Activated naive CD8-positive, alpha-beta T cell treated with anti-CD3 and anti-CD28 coated beads, Interleukin-2, amount 50 U/mL, for 24 hours (primary cell): ENCODE data around the gene FCN2.

ENCODE experiments used
- ATAC-seq: fragments of 150-1000 bp; cut with Tn5 transposase; one replicate; pipeline ENCODE4 v1.10.0; 2021
- DNase-seq: peaks from one replicate; pipeline ENCODE4 v3.0.0; 2021
- H3K27ac Mint-ChIP-seq: one replicate; pipeline ENCODE4 v1.8.0; 2021; ENCODE audit warnings: mild to moderate bottlenecking, mixed read lengths
- H3K27me3 Mint-ChIP-seq: one replicate; pipeline ENCODE4 v1.8.0; 2021; ENCODE audit warnings: mixed read lengths
- H3K36me3 Mint-ChIP-seq: one replicate; pipeline ENCODE4 v1.8.0; 2021; ENCODE audit warnings: low read depth, mixed read lengths
- H3K4me1 Mint-ChIP-seq: one replicate; pipeline ENCODE4 v1.8.0; 2021; ENCODE audit warnings: mixed read lengths
- H3K4me3 Mint-ChIP-seq: one replicate; pipeline ENCODE4 v1.8.0; 2021; ENCODE audit warnings: mild to moderate bottlenecking, moderate library complexity, mixed read lengths
- H3K9me3 Mint-ChIP-seq: one replicate; pipeline ENCODE4 v1.8.0; 2021; ENCODE audit warnings: mixed read lengths

FCN2 gene

DNA sequence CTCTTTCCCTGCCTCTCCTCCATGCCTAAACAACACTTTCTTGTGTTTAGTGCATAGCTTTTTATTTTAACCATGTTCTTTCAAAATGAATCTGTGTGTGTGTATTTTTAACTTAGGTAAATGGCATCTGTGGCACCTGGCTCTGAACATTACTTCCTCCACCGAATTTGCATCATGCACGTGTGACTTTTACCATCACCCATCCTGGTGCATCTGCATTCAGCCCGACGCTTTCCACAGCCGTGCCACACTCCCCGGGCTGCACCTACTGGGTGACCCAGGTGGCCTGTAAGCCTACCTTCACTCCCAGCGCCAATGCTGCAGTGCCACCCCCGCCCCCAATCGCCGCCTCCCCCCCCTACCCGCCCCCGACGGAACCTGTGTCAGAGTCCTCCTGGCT, 49.8 kb downstream of the FCN2 start:
- Mint-ChIP-seq H3K27ac (no peak overlapping the region), H3K27me3 (peaks cover 7% of the 10 kb centered on the region), H3K4me1 (peaks cover 10% of the 10 kb centered on the region), H3K4me3 (no peak overlapping the region), H3K36me3 (no peaks in the 10 kb centered on the region), H3K9me3 (no peaks in the 10 kb centered on the region)
- no peak for ATAC-seq
- no peak for DNase-seq

DNA sequence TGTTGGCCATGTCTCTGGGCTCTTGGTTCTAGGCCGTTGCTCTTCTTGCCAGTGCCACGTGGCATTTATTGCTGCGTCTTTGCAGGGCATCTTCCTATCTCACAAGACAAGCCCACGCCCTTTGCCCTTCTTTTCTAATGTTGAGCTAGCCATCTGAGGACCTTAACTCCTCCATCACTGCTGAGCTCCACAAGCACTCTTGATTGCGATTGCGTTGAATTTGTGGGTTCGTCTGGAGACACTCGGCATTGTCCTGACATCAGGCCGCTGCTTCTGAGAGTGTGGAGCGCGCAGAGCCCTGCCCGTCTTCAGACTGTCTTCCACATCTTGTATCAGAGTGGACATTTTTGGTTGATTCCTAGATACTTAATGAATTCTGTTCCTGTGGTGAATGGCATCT, 51.6 kb downstream of the FCN2 start:
- Mint-ChIP-seq H3K36me3 (no peaks in the 10 kb centered on the region), H3K27ac (no peak overlapping the region), H3K4me1 (peaks cover 10% of the 10 kb centered on the region), H3K9me3 (no peaks in the 10 kb centered on the region), H3K4me3 (no peak overlapping the region), H3K27me3 (peaks cover 7% of the 10 kb centered on the region)
- ATAC-seq = no peak
- no peak for DNase-seq

DNA sequence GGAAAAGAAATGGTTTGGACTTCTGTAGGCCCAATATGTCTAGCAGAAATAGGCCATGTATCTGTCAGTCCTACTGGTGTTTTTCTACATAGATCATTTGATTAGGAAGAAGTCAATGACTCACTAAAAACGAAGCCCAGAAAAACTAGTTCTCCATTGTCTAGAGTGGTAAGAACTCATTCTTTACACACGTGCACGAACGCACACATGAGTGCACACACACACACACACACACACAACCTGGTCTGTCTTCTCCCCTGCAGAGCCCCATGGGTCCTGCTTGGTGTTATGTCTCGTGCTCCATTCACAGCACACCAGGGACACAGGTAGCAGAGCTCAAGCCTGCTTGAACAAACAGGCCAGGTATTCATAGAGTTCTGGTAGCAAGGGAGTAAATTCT, 52.0 kb downstream of the FCN2 start:
- H3K9me3 Mint-ChIP-seq = no peaks in the 10 kb centered on the region
- no peak for ATAC-seq
- H3K4me3 Mint-ChIP-seq = no peak overlapping the region
- no peak for DNase-seq
- H3K27ac Mint-ChIP-seq = no peak overlapping the region
- peaks cover 10% of the 10 kb centered on the region for H3K4me1 Mint-ChIP-seq
- H3K27me3 Mint-ChIP-seq = peaks cover 7% of the 10 kb centered on the region
- no peaks in the 10 kb centered on the region for H3K36me3 Mint-ChIP-seq

DNA sequence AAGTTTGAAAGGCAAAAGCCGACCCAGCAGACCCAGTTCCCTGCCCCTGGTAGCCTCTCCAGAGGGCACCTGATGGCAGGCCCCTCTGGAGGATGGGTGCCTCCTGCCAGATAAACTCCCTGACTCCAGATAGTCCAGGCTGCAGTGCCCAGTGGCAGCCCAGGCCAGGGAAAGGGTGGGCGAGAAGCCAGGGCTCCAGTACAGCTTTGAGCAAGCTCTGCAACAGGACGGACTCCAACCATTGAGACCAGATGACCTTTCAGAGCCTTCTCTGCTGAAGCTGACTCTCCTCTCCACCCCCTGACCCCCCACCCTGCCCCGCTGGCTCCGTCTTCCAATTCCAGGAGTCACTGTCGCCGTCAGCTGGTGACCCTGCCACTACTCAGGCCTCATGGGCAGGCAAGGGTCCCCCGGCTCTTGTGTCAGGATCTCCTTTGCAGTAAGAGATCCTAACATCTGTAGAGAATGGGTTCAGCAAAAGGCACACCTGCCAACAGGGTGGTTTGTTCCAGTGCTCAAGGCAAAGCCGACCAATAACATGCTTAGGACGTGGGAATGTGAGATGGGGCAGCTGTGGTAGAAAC, 52.6 kb downstream of the FCN2 start:
- no peak overlapping the region for H3K27ac Mint-ChIP-seq
- peaks cover 10% of the 10 kb centered on the region for H3K4me1 Mint-ChIP-seq
- no peaks in the 10 kb centered on the region for H3K36me3 Mint-ChIP-seq
- H3K27me3 Mint-ChIP-seq = peaks cover 5% of the 10 kb centered on the region
- H3K4me3 Mint-ChIP-seq = no peak overlapping the region
- ATAC-seq = no peak
- no peaks in the 10 kb centered on the region for H3K9me3 Mint-ChIP-seq
- no peak for DNase-seq

DNA sequence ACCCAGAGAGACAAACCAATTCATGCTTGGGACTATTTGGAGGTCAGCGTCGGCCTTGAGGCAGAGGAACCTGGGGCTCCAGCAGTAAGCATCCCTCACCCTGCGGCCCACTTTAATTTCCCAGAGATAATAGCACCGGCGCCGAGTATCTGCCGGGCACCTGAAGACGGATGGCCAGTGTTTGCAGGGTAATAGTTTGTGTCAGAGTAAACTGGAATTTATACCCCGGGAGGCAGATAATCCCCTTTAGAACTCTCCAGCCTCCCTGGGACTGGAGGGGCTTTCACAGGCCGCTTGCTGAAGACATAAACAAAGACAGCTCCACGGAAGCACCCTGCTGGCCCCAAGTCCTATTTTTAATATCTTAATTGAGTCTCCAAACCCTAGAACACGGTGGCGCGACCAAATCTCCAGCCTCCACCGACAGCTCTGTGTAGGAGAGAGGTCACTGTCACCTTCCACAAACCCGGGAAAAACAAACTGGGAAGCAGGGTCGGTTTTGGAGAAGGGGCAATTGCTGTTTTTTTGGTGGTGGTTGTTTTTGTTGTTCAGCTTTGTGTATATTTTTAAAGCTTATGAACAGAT, 54.5 kb downstream of the FCN2 start:
- Mint-ChIP-seq H3K27me3 (peaks cover 7% of the 10 kb centered on the region), H3K36me3 (no peaks in the 10 kb centered on the region), H3K4me3 (no peak overlapping the region), H3K27ac (no peak overlapping the region), H3K9me3 (no peaks in the 10 kb centered on the region), H3K4me1 (peaks cover 3% of the 10 kb centered on the region)
- no peak for DNase-seq
- ATAC-seq = no peak

DNA sequence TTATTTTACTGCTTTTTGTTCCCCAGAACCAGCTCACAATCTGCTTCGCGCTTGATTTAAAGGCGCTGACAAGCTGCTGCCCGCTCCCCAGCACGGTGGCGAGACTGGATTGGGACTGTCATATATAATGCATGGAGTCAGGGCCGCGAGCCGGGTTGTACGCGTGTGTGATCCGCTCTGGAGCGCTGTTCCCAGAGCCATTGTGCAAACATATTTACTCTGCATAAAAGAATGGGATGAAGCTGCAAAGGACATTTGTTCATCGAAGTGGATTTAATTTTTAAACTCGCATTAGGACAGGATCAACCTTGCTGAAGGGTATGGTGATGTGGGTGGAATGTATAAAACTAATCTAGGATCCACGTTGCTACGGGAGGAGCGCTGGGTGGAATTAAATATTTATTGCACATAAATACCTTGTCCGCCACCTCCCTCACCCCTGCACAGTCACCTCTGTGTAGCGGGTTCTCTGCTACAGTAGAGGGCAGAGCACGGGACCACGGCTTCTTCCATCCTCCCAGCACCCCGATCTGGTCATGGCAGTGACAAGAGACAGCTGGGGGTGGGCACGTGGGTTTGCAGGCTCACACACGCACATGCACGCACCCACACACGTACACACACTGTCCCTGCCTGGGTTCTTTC, 55.2 kb downstream of the FCN2 start:
- Mint-ChIP-seq H3K9me3 (no peaks in the 10 kb centered on the region), H3K27ac (no peak overlapping the region), H3K36me3 (no peaks in the 10 kb centered on the region), H3K27me3 (peaks cover 7% of the 10 kb centered on the region), H3K4me3 (no peak overlapping the region), H3K4me1 (no peaks in the 10 kb centered on the region)
- no peak for ATAC-seq
- DNase-seq = no peak

DNA sequence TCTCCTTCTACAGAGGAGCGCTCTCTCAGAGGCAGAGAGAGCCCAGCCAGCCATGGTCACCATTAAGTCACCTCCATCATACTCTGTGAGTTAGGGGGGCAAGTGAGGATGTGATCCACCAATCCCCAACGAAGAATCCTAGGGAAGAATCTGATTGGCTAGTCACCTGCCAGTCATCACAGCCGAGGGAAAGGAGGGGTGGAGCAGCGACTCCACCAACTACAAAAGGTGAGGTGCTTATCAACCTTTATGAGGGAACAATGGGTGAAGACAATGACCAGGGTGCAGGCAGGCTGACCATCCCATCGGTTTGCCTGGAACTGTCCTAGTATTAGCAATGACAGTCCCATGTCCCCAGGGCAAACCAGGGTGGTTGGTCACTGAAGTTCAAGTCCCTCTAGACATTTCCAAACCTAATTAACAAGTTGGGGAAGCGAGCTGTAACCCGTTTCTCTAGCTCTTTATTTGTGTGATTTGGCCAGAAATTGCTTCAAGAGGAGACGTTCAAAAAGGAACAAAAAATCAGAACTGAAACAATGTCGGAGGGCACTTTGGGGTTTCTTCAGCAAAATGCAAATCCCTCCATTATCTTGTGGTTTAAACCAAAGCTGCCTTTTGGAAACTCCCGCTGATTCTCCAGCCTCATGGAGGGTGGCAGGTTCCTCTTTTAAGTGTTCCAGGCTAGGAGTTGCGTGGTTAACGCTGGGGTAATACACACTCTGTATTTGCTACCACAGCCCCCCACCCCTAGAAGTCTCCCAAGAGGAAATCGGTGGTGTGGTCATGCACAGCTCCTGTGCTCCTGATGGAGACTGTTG, 55.9 kb downstream of the FCN2 start:
- no peaks in the 10 kb centered on the region for H3K4me1 Mint-ChIP-seq
- no peak overlapping the region for H3K4me3 Mint-ChIP-seq
- H3K27me3 Mint-ChIP-seq = peaks cover 2% of the 10 kb centered on the region
- H3K9me3 Mint-ChIP-seq = no peaks in the 10 kb centered on the region
- H3K27ac Mint-ChIP-seq = no peak overlapping the region
- DNase-seq (no peak), ATAC-seq (no peak)
- H3K36me3 Mint-ChIP-seq = no peaks in the 10 kb centered on the region
